RCC 7860 (cell line): ENCODE results near the gene STMN1.
A peak's percentile ranks its signal among the peaks of the same experiment; 100 is the strongest.

ENCODE experiments used
- DNase-seq: peaks from one replicate; pipeline ENCODE4 v3.0.0-alpha.2; 2015; ENCODE audit warnings: low spot score
- FAIRE-seq: peaks from 2 replicates; lab custom pipeline; 2012; peaks lifted over from hg19 to GRCh38; lab: Jason Lieb, UNC

The STMN1 gene

GRCh38 chr1:25896266-25896665 lies 10.0 kb downstream of the STMN1 start:
- DNase-seq (no peak), FAIRE-seq (no peak)

GRCh38 chr1:25895365-25895990 lies 10.7 kb downstream of the STMN1 start:
- FAIRE-seq (peak; percentile 74), DNase-seq (peak; percentile 79)

- DNase-seq = no peak
- no peak for FAIRE-seq
These were observed 13.1 kb downstream of the STMN1 start for GRCh38 chr1:25893116-25893515.

GRCh38 chr1:25891606-25892005 lies 14.6 kb downstream of the STMN1 start:
- DNase-seq = no peak
- no peak for FAIRE-seq

- FAIRE-seq (peak; percentile 55), DNase-seq (peak; percentile 82)
These were observed 15.8 kb downstream of the STMN1 start for GRCh38 chr1:25890239-25891034.

GRCh38 chr1:25889470-25889869 lies 16.7 kb downstream of the STMN1 start:
- DNase-seq (no peak), FAIRE-seq (no peak)

GRCh38 chr1:25888426-25888987 lies 17.7 kb downstream of the STMN1 start:
- FAIRE-seq (no peak), DNase-seq (no peak)

- DNase-seq (no peak), FAIRE-seq (no peak)
These were observed 20.6 kb downstream of the STMN1 start for GRCh38 chr1:25885602-25886001.

GRCh38 chr1:25881266-25881665 lies 25.0 kb downstream of the STMN1 start:
- no peak for FAIRE-seq

GRCh38 chr1:25880518-25880917 lies 25.7 kb downstream of the STMN1 start:
- no peak for DNase-seq
- no peak for FAIRE-seq

More at GRCh38 chr1:25881266-25881665, 25.0 kb downstream of the STMN1 start:
- no peak for DNase-seq

- no peak for FAIRE-seq
- no peak for DNase-seq
These were observed 26.5 kb downstream of the STMN1 start for GRCh38 chr1:25879675-25880074.

GRCh38 chr1:25878690-25879089 lies 27.5 kb downstream of the STMN1 start:
- DNase-seq = no peak
- FAIRE-seq = no peak

GRCh38 chr1:25877155-25877554 lies 29.1 kb downstream of the STMN1 start:
- no peak for FAIRE-seq
- DNase-seq = no peak

GRCh38 chr1:25876693-25877077 lies 29.5 kb downstream of the STMN1 start:
- FAIRE-seq (no peak), DNase-seq (no peak)

GRCh38 chr1:25875856-25876692 lies 30.1 kb downstream of the STMN1 start:
- FAIRE-seq (no peak), DNase-seq (no peak)

- FAIRE-seq = no peak
- DNase-seq = no peak
These were observed 30.9 kb downstream of the STMN1 start, which contains the start of gene PAQR7 for GRCh38 chr1:25875154-25875855. PAQR7 (minus strand) TSS chr1:25875708; CDS start chr1:25863839, 11,869 bp downstream.

GRCh38 chr1:25874635-25875153 lies 31.5 kb downstream of the STMN1 start:
- no peak for DNase-seq
- FAIRE-seq = no peak

GRCh38 chr1:25874209-25874608 lies 32.0 kb downstream of the STMN1 start:
- no peak for DNase-seq
- no peak for FAIRE-seq

- FAIRE-seq = no peak
- DNase-seq = no peak
These were observed 33.1 kb downstream of the STMN1 start for GRCh38 chr1:25873120-25873519.

- DNase-seq = no peak
- FAIRE-seq = no peak
These were observed 33.5 kb downstream of the STMN1 start for GRCh38 chr1:25872713-25873112.
